ENCODE data around the gene CD300LB. TPM values are rescaled to one million over a fixed set of nuclear protein-coding genes. Genes with fewer than 3 reads are reported as not detected.
A peak's percentile ranks its signal among the peaks of the same experiment; 100 is the strongest.
"Not testable (repeated sequence)": the region's sequence is repeated elsewhere in the genome, so short reads cannot be mapped to it uniquely, and the experiment has no call there.

CD300LB gene
- not detected for total RNA-seq

DNA sequence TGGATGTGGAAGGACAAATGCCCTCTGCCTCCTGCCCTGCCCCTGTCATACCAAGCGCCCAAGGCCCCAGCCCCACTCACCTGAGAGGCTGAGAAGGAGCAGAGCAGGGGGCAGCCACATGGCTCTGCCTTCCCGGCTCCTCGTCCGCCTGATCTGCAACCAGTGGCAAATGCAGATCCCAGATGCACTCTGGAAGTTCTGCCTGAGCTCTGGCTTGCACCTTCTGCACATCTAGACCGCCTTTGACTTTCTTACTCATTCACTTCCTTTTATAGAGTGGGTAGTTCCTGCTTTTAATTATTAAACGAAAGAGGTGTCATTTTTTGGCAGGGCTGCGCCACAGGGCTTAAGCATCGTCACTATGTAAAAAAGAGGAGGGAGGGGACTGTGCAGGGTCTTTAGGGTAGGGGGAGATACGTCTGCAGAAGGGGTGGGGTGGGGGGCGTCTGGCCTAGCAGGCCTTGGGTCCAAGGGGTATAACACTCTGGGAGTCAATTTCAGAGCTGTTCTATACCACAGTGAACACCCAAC lies at the start of gene CD300LB:
Gene CD300LB, minus strand, starts transcription at position 245 of the 531 bp plus-strand sequence. Its CDS starts 125 bp downstream, at position 120.
- Histone ChIP-seq H3K4me1 (ENCODE audit: control insufficient read depth in 3 of 3, insufficient read depth in 3 of 3, low read length in 3 of 3) (peaks cover 0 to 6% (median 0%) of the 10 kb centered on the region in 3 donors), H3K9me3 (ENCODE audit: control insufficient read depth in 3 of 3, low read length in 3 of 3) (no peaks in the 10 kb centered on the region), H3K36me3 (ENCODE audit: control insufficient read depth in 3 of 3, insufficient read depth in 3 of 3, low read length in 3 of 3) (no peaks in the 10 kb centered on the region), H3K4me3 (ENCODE audit: low read length in 3 of 3) (no peak within 1 kb of the TSS), H3K9ac (ENCODE audit: low read depth in 1 of 3, low read length in 3 of 3) (no peak within 1 kb of the TSS), H3K27ac (ENCODE audit: low read depth, low read length) (no peak within 1 kb of the TSS), H3K27me3 (ENCODE audit: control insufficient read depth in 3 of 3, insufficient read depth in 3 of 3, low read length in 3 of 3) (no peaks in the 10 kb centered on the region)

GRCh38 chr17:74579900-74580299 lies 48.6 kb upstream of the CD300LB start:
- Histone ChIP-seq H3K27ac (ENCODE audit: low read depth, low read length) (no peak overlapping the region), H3K9me3 (ENCODE audit: control insufficient read depth in 3 of 3, low read length in 3 of 3) (no peaks in the 10 kb centered on the region), H3K4me1 (ENCODE audit: control insufficient read depth in 3 of 3, insufficient read depth in 3 of 3, low read length in 3 of 3) (no peaks in the 10 kb centered on the region), H3K4me3 (ENCODE audit: low read length in 3 of 3) (no peak overlapping the region), H3K9ac (ENCODE audit: low read depth in 1 of 3, low read length in 3 of 3) (no peak overlapping the region), H3K27me3 (ENCODE audit: control insufficient read depth in 3 of 3, insufficient read depth in 3 of 3, low read length in 3 of 3) (peaks cover 0 to 6% (median 0%) of the 10 kb centered on the region in 3 donors), H3K36me3 (ENCODE audit: control insufficient read depth in 3 of 3, insufficient read depth in 3 of 3, low read length in 3 of 3) (no peaks in the 10 kb centered on the region)

- H3K4me1 ChIP-seq (ENCODE audit: control insufficient read depth in 3 of 3, insufficient read depth in 3 of 3, low read length in 3 of 3), result no peaks in the 10 kb centered on the region
- H3K36me3 ChIP-seq (ENCODE audit: control insufficient read depth in 3 of 3, insufficient read depth in 3 of 3, low read length in 3 of 3), result no peaks in the 10 kb centered on the region
- H3K27me3 ChIP-seq (ENCODE audit: control insufficient read depth in 3 of 3, insufficient read depth in 3 of 3, low read length in 3 of 3), result peaks cover 0 to 13% (median 6%) of the 10 kb centered on the region in 3 donors
- H3K27ac ChIP-seq (ENCODE audit: low read depth, low read length), result no peak overlapping the region
- H3K9me3 ChIP-seq (ENCODE audit: control insufficient read depth in 3 of 3, low read length in 3 of 3), result no peaks in the 10 kb centered on the region
- H3K9ac ChIP-seq (ENCODE audit: low read depth in 1 of 3, low read length in 3 of 3), result no peak overlapping the region
- no peak overlapping the region for H3K4me3 ChIP-seq (ENCODE audit: low read length in 3 of 3)
These were observed 47.7 kb upstream of the CD300LB start for GRCh38 chr17:74578979-74579378.

DNA sequence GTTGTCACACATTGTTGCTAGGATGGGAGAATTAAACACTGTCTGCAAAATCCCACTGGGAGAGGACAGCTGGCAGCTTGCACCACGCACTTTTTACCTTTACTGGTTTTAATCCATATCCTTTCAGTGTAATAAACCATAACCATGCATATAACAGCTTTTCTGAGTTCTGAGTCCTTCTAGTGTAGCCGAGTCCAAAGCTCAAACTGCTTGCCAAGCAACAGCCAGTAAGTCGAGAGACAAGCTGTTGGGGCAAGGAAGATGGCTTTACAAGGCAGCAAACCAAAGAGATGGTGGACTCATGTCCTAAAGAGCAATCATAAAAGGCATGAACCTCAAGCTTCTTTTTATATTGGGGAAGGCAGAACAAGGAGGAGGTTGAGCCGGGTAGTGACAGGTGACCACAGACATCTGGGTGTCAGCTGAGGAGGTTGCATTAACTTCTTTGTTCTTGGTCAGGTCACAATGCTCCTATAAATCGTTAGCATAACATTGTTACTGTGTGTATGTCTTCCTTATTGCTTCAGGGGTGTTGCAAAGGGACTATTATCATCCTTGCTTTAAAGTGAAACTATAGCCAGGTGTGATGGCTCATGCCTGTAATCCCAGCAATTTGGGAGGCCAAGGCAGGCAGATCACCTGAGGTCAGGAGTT lies 43.3 kb upstream of the CD300LB start:
- Histone ChIP-seq H3K27ac (ENCODE audit: low read depth, low read length) (no peak overlapping the region), H3K4me3 (ENCODE audit: low read length in 3 of 3) (no peak overlapping the region), H3K9ac (ENCODE audit: low read depth in 1 of 3, low read length in 3 of 3) (no peak overlapping the region), H3K9me3 (ENCODE audit: control insufficient read depth in 3 of 3, low read length in 3 of 3) (no peaks in the 10 kb centered on the region), H3K27me3 (ENCODE audit: control insufficient read depth in 3 of 3, insufficient read depth in 3 of 3, low read length in 3 of 3) (peaks cover 0 to 13% (median 6%) of the 10 kb centered on the region in 3 donors), H3K36me3 (ENCODE audit: control insufficient read depth in 3 of 3, insufficient read depth in 3 of 3, low read length in 3 of 3) (no peaks in the 10 kb centered on the region), H3K4me1 (ENCODE audit: control insufficient read depth in 3 of 3, insufficient read depth in 3 of 3, low read length in 3 of 3) (peaks cover 4 to 9% (median 5%) of the 10 kb centered on the region in 3 donors)

- not testable (repeated sequence) for H3K9me3 ChIP-seq (ENCODE audit: control insufficient read depth in 3 of 3, low read length in 3 of 3); H3K4me3 ChIP-seq (ENCODE audit: low read length in 3 of 3); H3K36me3 ChIP-seq (ENCODE audit: control insufficient read depth in 3 of 3, insufficient read depth in 3 of 3, low read length in 3 of 3); H3K9ac ChIP-seq (ENCODE audit: low read depth in 1 of 3, low read length in 3 of 3); H3K27ac ChIP-seq (ENCODE audit: low read depth, low read length)
- Histone ChIP-seq H3K4me1 (ENCODE audit: control insufficient read depth in 3 of 3, insufficient read depth in 3 of 3, low read length in 3 of 3) (peaks cover 10 to 19% (median 11%) of the 10 kb centered on the region in 3 donors), H3K27me3 (ENCODE audit: control insufficient read depth in 3 of 3, insufficient read depth in 3 of 3, low read length in 3 of 3) (peaks cover under 1 to 13% (median 6%) of the 10 kb centered on the region in 3 donors)
These were observed 42.4 kb upstream of the CD300LB start for GRCh38 chr17:74573635-74574034.

GRCh38 chr17:74573169-74573568 lies 41.9 kb upstream of the CD300LB start:
- no peak overlapping the region for H3K27ac ChIP-seq (ENCODE audit: low read depth, low read length)
- H3K9me3 ChIP-seq (ENCODE audit: control insufficient read depth in 3 of 3, low read length in 3 of 3), result no peaks in the 10 kb centered on the region
- H3K4me3 ChIP-seq (ENCODE audit: low read length in 3 of 3), result no peak overlapping the region
- peaks cover 10 to 23% (median 11%) of the 10 kb centered on the region in 3 donors for H3K4me1 ChIP-seq (ENCODE audit: control insufficient read depth in 3 of 3, insufficient read depth in 3 of 3, low read length in 3 of 3)
- H3K27me3 ChIP-seq (ENCODE audit: control insufficient read depth in 3 of 3, insufficient read depth in 3 of 3, low read length in 3 of 3), result peaks cover 4 to 13% (median 6%) of the 10 kb centered on the region in 3 donors
- no peak overlapping the region for H3K9ac ChIP-seq (ENCODE audit: low read depth in 1 of 3, low read length in 3 of 3)
- H3K36me3 ChIP-seq (ENCODE audit: control insufficient read depth in 3 of 3, insufficient read depth in 3 of 3, low read length in 3 of 3), result no peaks in the 10 kb centered on the region

DNA sequence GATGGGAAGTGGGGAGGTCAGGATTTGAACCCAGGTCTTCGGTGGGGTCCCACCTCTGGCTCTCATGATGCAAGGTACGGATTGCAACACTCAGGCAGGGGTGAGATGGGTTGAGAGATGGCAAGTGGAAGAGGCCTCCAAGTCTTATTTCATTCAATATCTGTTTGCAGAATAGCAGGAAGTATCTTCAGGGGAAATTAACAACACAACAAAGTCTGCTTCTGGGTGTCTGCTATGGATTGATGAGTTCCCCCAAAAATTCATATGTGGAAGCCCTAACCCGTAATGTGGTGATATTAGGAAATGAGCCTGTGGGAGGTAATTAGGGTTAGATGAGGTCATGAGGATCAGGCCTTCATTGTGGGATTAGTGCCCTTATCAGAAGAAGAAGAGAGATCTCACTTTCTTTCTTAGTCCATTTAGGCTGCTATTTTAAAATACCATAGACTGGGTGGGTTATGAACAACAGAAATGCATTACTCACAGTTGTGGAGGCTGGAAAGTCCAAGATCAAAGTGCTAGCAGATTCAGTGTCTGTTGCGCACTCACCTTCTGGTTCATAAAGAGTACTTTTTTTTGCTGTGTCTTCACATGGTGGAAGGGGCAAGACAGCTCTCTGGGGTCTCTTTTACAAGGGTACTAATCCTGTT lies 40.5 kb upstream of the CD300LB start:
- Histone ChIP-seq H3K9me3 (ENCODE audit: control insufficient read depth in 3 of 3, low read length in 3 of 3) (no peaks in the 10 kb centered on the region), H3K9ac (ENCODE audit: low read depth in 1 of 3, low read length in 3 of 3) (no peak overlapping the region), H3K4me1 (ENCODE audit: control insufficient read depth in 3 of 3, insufficient read depth in 3 of 3, low read length in 3 of 3) (peaks cover 10 to 26% (median 11%) of the 10 kb centered on the region in 3 donors), H3K36me3 (ENCODE audit: control insufficient read depth in 3 of 3, insufficient read depth in 3 of 3, low read length in 3 of 3) (no peaks in the 10 kb centered on the region), H3K4me3 (ENCODE audit: low read length in 3 of 3) (no peak overlapping the region), H3K27me3 (ENCODE audit: control insufficient read depth in 3 of 3, insufficient read depth in 3 of 3, low read length in 3 of 3) (peaks cover 4 to 15% (median 6%) of the 10 kb centered on the region in 3 donors), H3K27ac (ENCODE audit: low read depth, low read length) (no peak overlapping the region)

DNA sequence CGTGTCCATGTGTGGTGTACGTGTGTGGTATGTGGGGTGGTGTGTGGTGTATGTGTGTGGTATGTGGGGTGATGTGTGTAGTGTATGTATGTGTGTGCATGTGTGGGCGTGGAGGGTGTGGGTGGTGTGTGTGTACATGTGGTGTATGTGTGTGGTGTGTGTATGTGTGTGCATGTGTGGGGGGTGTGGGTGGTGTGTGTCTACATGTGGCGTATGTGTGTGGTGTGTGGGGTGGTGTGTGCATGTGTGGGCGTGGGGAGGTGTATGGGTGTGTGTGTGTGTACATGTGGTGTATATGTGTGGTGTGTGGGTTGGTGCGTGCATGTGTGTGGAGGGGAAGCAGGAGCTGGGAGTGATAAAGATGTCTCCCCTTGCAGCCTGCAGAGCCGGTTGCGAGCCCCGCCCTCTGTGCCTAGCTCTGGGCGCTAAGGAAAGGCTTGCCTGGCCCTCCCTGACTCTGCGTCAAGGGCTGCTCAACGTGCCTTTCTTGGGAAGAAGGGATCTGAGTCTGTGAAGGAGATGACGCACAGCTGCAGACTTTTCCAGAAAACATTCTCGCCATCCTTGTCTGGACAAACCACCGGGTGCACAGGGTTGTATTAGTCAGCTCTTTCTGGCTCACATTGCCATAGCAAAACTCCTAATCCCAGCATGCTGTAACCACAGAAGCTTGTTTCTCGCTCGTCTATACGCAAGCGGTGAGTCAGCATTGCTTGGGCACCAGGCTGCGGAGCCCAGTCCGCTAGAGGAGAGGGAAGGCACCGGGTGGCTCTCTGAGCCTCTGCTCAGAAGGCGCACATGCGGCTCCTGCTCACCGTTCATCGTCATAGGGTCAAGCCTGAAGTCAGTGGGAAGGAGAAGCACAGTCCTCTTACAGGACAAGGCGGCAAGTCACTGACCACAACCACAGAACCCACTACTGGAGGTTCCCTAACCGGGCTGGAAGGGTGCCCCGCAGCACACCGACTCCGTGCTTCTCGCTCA lies 38.0 kb upstream of the CD300LB start:
- Histone ChIP-seq H3K9ac (ENCODE audit: low read depth in 1 of 3, low read length in 3 of 3) (peak overlapping the region in 1 of 3 donors; percentile 40), H3K27me3 (ENCODE audit: control insufficient read depth in 3 of 3, insufficient read depth in 3 of 3, low read length in 3 of 3) (peaks cover 6 to 8% (median 7%) of the 10 kb centered on the region in 3 donors), H3K4me1 (ENCODE audit: control insufficient read depth in 3 of 3, insufficient read depth in 3 of 3, low read length in 3 of 3) (peaks cover 10 to 26% (median 11%) of the 10 kb centered on the region in 3 donors), H3K9me3 (ENCODE audit: control insufficient read depth in 3 of 3, low read length in 3 of 3) (no peaks in the 10 kb centered on the region), H3K36me3 (ENCODE audit: control insufficient read depth in 3 of 3, insufficient read depth in 3 of 3, low read length in 3 of 3) (no peaks in the 10 kb centered on the region), H3K27ac (ENCODE audit: low read depth, low read length) (peak overlapping the region; percentile 21), H3K4me3 (ENCODE audit: low read length in 3 of 3) (peak overlapping the region in 2 of 3 donors; percentile 19 to 29)

- Histone ChIP-seq H3K9ac (ENCODE audit: low read depth in 1 of 3, low read length in 3 of 3) (no peak overlapping the region), H3K4me1 (ENCODE audit: control insufficient read depth in 3 of 3, insufficient read depth in 3 of 3, low read length in 3 of 3) (peaks cover 10 to 26% (median 11%) of the 10 kb centered on the region in 3 donors)
These were observed 37.0 kb upstream of the CD300LB start for GRCh38 chr17:74568106-74568873.

More at GRCh38 chr17:74568106-74568873, 37.0 kb upstream of the CD300LB start:
- Histone ChIP-seq H3K36me3 (ENCODE audit: control insufficient read depth in 3 of 3, insufficient read depth in 3 of 3, low read length in 3 of 3) (no peaks in the 10 kb centered on the region), H3K9me3 (ENCODE audit: control insufficient read depth in 3 of 3, low read length in 3 of 3) (no peaks in the 10 kb centered on the region), H3K27me3 (ENCODE audit: control insufficient read depth in 3 of 3, insufficient read depth in 3 of 3, low read length in 3 of 3) (peaks cover 5 to 15% (median 8%) of the 10 kb centered on the region in 3 donors), H3K27ac (ENCODE audit: low read depth, low read length) (peak overlapping the region; percentile 21), H3K4me3 (ENCODE audit: low read length in 3 of 3) (no peak overlapping the region)
